Natural killer cell (primary cell): Measurements from ENCODE around the gene STRADB. TPM values are rescaled to one million over a fixed set of nuclear protein-coding genes. Genes with fewer than 3 reads are reported as not detected.
"Not testable (repeated sequence)": the region's sequence is repeated elsewhere in the genome, so short reads cannot be mapped to it uniquely, and the experiment has no call there.

ENCODE experiments used
- ATAC-seq, 3 donors: fragments of 150-1000 bp in 2 of 3; fragments of 200-7000 bp in 1 of 3; cut with Tn5 transposase; 1 replicate in 1 of 3; 2 replicates in 2 of 3; pipeline ENCODE4 v1.10.0; 2021; ENCODE audit warnings: mild to moderate bottlenecking in 2 of 3, moderate library complexity in 2 of 3
- DNase-seq, 2 donors: peaks; one replicate each; pipeline versions ENCODE4 v3.0.0 to v3.0.0-alpha.2; 2013 to 2021; ENCODE audit warnings: mixed read lengths in 1 of 2
- H3K27ac ChIP-seq: one replicate; pipeline ENCODE4 v1.5.1; 2013; ENCODE audit warnings: mild to moderate bottlenecking, low read length
- H3K27me3 ChIP-seq: one replicate; pipeline ENCODE4 v1.6.1; 2013; ENCODE audit warnings: low read length; ENCODE audit not compliant: control insufficient read depth, insufficient read depth
- H3K36me3 ChIP-seq: one replicate; pipeline ENCODE4 v1.6.1; 2013; ENCODE audit warnings: low read length; ENCODE audit not compliant: control insufficient read depth, insufficient read depth
- H3K4me1 ChIP-seq: one replicate; pipeline ENCODE4 v1.6.1; 2013; ENCODE audit warnings: low read length; ENCODE audit not compliant: control insufficient read depth, insufficient read depth
- H3K4me3 ChIP-seq: one replicate; pipeline ENCODE4 v1.5.1; 2013; ENCODE audit warnings: low read length
- H3K9me3 ChIP-seq: one replicate; pipeline ENCODE4 v1.6.1; 2013; ENCODE audit warnings: low read length; ENCODE audit not compliant: control insufficient read depth, insufficient read depth
- H3K27ac Mint-ChIP-seq, 2 donors: one replicate each; pipeline ENCODE4 v1.8.0; 2022; ENCODE audit warnings: mild to moderate bottlenecking in 2 of 2, mixed read lengths in 2 of 2, moderate library complexity in 1 of 2
- H3K27me3 Mint-ChIP-seq, 2 donors: one replicate each; pipeline ENCODE4 v1.8.0; 2022; ENCODE audit warnings: low read depth in 2 of 2, mixed read lengths in 2 of 2
- H3K36me3 Mint-ChIP-seq: one replicate; pipeline ENCODE4 v1.8.0; 2022; ENCODE audit warnings: mixed read lengths
- H3K4me1 Mint-ChIP-seq, 2 donors: one replicate each; pipeline ENCODE4 v1.8.0; 2022; ENCODE audit warnings: mixed read lengths in 2 of 2
- H3K4me3 Mint-ChIP-seq: one replicate; pipeline ENCODE4 v1.8.0; 2022; ENCODE audit warnings: mild to moderate bottlenecking, moderate library complexity, mixed read lengths
- H3K9me3 Mint-ChIP-seq, 2 donors: one replicate each; pipeline ENCODE4 v1.8.0; 2022; ENCODE audit warnings: mixed read lengths in 2 of 2
- WGBS: methylation state at CpG from one replicate; pipeline ENCODE4 v1.1.7; 2013; ENCODE audit warnings: missing lambda C conversion rate; ENCODE audit not compliant: insufficient coverage; 5-methylcytosine and 5-hydroxymethylcytosine counted together
- intact Hi-C: fragments of 100-400 bp; cut with micrococcal nuclease; formaldehyde crosslinking; loops from one replicate; pipeline ENCODE4 v1.14.2; 2022
- total RNA-seq, 4 donors: library from RNA; stranded (reverse); fragments of 120-200 nt in 1 of 4; gene quantifications; one replicate each; pipeline versions ENCODE4 v1.2.3 to v1.2.4, GENCODE V29; 2013 to 2022
- TF ChIP-seq, protein P1 (sequence below): fragments of 200-600 bp; IDR thresholded peaks from one replicate; pipeline ENCODE4 v1.8.0; 2022; ENCODE audit warnings: antibody characterized with exemption

Gene STRADB
- total RNA-seq, 3 donors from 2014 or later (not counting 1 experiment from before 2014, with no cell fraction given) = 11.8 to 15.3 (median 14.7) TPM

DNA sequence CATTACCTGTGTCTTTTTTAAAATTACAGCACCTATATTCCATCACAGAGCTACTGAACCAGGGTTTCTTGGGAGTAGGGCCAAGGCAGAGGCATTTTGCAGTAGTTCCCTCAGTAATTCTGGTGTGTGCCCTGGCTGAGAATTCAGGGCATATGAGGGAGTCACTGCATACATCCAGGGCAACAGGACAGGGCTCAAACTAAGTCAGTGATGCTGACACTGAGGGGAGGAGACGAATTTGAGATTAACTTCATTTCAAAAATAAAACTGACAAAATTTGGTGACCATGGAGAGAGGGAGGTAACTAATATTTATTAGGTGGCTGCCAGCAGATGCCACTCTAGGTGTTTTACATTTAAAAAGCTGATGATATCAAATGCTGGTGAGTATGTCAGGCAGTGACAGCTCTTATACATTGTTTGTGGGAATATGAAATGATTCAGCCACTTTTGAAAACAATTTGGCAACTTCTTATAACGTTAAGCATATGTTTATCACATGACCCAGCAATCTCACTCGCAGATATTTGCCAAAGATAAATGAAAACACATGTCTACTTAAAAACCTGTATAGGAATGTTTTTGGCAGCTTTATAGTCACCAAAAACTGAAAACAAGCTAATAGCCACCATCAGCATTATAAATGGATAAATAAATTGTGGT is 20.3 kb downstream of the STRADB start:
- Mint-ChIP-seq H3K4me3 (no peak overlapping the region), H3K9me3 (no peaks in the 10 kb centered on the region), H3K36me3 (peaks cover 53% of the 10 kb centered on the region), H3K27me3 (no peaks in the 10 kb centered on the region), H3K27ac (no peak overlapping the region), H3K4me1 (no peaks in the 10 kb centered on the region)
- Histone ChIP-seq H3K9me3 (no peaks in the 10 kb centered on the region), H3K27me3 (no peaks in the 10 kb centered on the region), H3K4me1 (no peaks in the 10 kb centered on the region), H3K36me3 (peaks cover 35% of the 10 kb centered on the region), H3K27ac (no peak overlapping the region), H3K4me3 (no peak overlapping the region)
- intact Hi-C loops = no loop called here
- ATAC-seq (no peak), DNase-seq (no peak)
- TF ChIP-seq, protein P1, sequence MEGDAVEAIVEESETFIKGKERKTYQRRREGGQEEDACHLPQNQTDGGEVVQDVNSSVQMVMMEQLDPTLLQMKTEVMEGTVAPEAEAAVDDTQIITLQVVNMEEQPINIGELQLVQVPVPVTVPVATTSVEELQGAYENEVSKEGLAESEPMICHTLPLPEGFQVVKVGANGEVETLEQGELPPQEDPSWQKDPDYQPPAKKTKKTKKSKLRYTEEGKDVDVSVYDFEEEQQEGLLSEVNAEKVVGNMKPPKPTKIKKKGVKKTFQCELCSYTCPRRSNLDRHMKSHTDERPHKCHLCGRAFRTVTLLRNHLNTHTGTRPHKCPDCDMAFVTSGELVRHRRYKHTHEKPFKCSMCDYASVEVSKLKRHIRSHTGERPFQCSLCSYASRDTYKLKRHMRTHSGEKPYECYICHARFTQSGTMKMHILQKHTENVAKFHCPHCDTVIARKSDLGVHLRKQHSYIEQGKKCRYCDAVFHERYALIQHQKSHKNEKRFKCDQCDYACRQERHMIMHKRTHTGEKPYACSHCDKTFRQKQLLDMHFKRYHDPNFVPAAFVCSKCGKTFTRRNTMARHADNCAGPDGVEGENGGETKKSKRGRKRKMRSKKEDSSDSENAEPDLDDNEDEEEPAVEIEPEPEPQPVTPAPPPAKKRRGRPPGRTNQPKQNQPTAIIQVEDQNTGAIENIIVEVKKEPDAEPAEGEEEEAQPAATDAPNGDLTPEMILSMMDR = no peak
- WGBS = 50% methylated on average over 1 of the region's 3 CpGs

DNA sequence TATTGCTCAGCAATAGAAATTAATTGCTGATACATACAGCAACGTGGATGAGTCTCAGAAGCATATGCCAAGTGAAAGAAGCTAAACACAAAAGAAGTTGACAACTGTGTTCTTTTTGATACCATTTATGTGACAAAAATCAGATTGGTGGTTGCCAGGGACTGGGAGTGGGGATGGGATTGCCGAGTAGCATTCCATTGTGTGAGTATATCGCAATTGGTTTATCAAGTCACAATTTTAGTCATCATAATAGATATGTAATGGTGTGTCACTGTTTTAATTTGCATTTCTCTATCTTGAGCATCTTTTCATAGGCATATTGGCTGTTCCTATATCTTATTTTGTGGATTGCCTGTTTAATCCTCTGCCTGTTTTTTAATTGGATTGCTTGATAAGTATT is 20.9 kb downstream of the STRADB start:
- no peaks in the 10 kb centered on the region for H3K4me1 Mint-ChIP-seq
- Histone ChIP-seq H3K4me3 (no peak overlapping the region), H3K27me3 (no peaks in the 10 kb centered on the region), H3K36me3 (peaks cover 35% of the 10 kb centered on the region), H3K4me1 (no peaks in the 10 kb centered on the region), H3K27ac (no peak overlapping the region), H3K9me3 (no peaks in the 10 kb centered on the region)
- ATAC-seq (no peak), DNase-seq (no peak)
- H3K36me3 Mint-ChIP-seq = peaks cover 53% of the 10 kb centered on the region
- H3K27ac Mint-ChIP-seq = no peak overlapping the region
- no peaks in the 10 kb centered on the region for H3K9me3 Mint-ChIP-seq
- H3K4me3 Mint-ChIP-seq = no peak overlapping the region
- WGBS = 95% methylated on average over 3 of the region's 3 CpGs
- H3K27me3 Mint-ChIP-seq = no peaks in the 10 kb centered on the region
- TF ChIP-seq, protein P1 = no peak
- intact Hi-C loops = no loop called here

DNA sequence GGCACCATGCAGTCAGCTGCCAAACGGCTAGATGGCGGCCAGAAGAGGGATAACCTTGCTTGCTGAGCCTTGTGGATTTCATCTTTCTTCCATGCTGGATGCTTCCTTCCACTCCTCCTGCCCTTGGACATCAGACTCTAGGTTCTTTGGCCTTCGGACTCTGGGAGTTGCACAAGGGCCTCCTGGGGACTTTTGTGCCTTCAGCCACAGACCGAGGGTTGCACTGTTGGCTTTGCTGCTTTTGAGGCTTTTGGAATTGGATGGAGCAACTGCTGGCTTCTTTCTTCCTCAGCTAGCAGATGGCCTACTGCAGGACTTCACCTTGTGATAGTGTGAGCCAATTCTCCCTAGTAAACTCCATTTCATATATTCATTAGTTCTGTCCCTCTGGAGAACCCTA is 31.0 kb downstream of the STRADB start:
- intact Hi-C loops = no loop called here
- ATAC-seq (no peak), DNase-seq (no peak)
- Histone ChIP-seq H3K36me3 (peaks cover 7% of the 10 kb centered on the region), H3K4me3 (no peak overlapping the region), H3K4me1 (no peaks in the 10 kb centered on the region), H3K9me3 (no peaks in the 10 kb centered on the region), H3K27me3 (no peaks in the 10 kb centered on the region), H3K27ac (no peak overlapping the region)
- H3K4me1 Mint-ChIP-seq = no peaks in the 10 kb centered on the region
- no peaks in the 10 kb centered on the region for H3K36me3 Mint-ChIP-seq
- H3K27ac Mint-ChIP-seq = no peak overlapping the region
- peaks cover 0 to 6% of the 10 kb centered on the region in 2 donors for H3K27me3 Mint-ChIP-seq
- TF ChIP-seq, protein P1 = no peak
- no peaks in the 10 kb centered on the region for H3K9me3 Mint-ChIP-seq
- H3K4me3 Mint-ChIP-seq = no peak overlapping the region
- 100% methylated on average over 4 of the region's 4 CpGs for WGBS

DNA sequence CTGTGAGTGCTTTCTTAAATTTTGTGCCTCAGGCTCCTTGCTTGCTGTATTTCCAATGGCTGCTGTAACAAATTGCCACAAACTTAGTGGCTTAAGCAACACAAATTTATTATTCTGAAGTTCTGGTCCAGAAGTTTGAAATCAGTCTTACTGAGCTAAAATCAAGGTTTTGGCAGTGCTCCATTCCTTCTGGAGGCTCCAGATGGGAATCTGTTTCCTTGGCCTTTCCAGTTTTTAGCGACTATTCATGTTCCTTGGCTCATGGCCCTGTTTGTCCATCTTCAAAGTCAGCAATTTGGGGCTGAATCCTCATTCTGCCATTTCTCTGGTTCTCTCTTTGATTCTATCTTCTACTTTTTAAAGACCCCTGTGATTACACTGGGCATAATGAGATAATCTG is 31.8 kb downstream of the STRADB start:
- H3K27ac Mint-ChIP-seq = no peak overlapping the region
- H3K36me3 ChIP-seq = peaks cover under 1% of the 10 kb centered on the region
- H3K4me3 ChIP-seq = no peak overlapping the region
- H3K9me3 Mint-ChIP-seq = no peaks in the 10 kb centered on the region
- no peaks in the 10 kb centered on the region for H3K4me1 ChIP-seq
- H3K36me3 Mint-ChIP-seq = no peaks in the 10 kb centered on the region
- peaks cover 0 to 6% of the 10 kb centered on the region in 2 donors for H3K27me3 Mint-ChIP-seq
- intact Hi-C loops = no loop called here
- no peaks in the 10 kb centered on the region for H3K27me3 ChIP-seq
- ATAC-seq (no peak), DNase-seq (no peak)
- 0% methylated on average over 1 of the region's 1 CpG for WGBS
- H3K9me3 ChIP-seq = no peaks in the 10 kb centered on the region
- no peaks in the 10 kb centered on the region for H3K4me1 Mint-ChIP-seq
- TF ChIP-seq, protein P1 = no peak
- no peak overlapping the region for H3K4me3 Mint-ChIP-seq
- no peak overlapping the region for H3K27ac ChIP-seq

DNA sequence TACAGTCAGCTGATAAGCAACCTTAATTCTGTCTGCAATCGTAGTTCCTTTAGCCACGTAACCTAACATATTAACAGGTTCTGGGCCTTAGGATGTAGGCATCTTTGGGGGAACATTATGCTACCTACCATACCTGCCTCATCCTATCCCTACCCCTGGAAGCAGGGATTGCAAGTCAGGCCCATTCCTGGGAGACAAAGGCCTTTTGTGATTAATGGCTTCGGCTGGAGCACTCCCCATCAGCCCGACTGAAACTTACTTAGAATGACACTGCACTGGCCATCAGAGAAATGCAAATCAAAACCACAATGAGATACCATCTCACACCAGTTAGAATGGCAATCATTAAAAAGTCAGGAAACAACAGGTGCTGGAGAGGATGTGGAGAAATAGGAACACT is 32.2 kb downstream of the STRADB start:
- H3K36me3 ChIP-seq, H3K4me1 ChIP-seq, H3K36me3 Mint-ChIP-seq, H3K9me3 ChIP-seq, DNase-seq, ATAC-seq, H3K9me3 Mint-ChIP-seq, H3K27ac Mint-ChIP-seq, H3K4me3 Mint-ChIP-seq, intact Hi-C loops, H3K27ac ChIP-seq, H3K4me1 Mint-ChIP-seq, H3K27me3 ChIP-seq, H3K27me3 Mint-ChIP-seq, H3K4me3 ChIP-seq: not testable (repeated sequence)
- 93% methylated on average over 3 of the region's 4 CpGs for WGBS
